DND-41 (cell line): ENCODE data around the gene NMRK2.

Source experiments
- ATAC-seq: fragments of 200-7000 bp; cut with Tn5 transposase; 3 replicates; pipeline ENCODE4 v1.9.1; 2021; ENCODE audit warnings: low read depth; ENCODE audit not compliant: insufficient read depth
- DNase-seq: peaks from one replicate; pipeline ENCODE4 v3.0.0-alpha.2; 2020
- H2AFZ ChIP-seq: 2 replicates; pipeline ENCODE4 v1.6.0; 2012; ENCODE audit warnings: low read depth, low read length
- H3K27ac ChIP-seq: 2 replicates; pipeline ENCODE4 v1.5.1; 2012; ENCODE audit warnings: low read length, inconsistent platforms
- H3K27me3 ChIP-seq: fragments of 200-600 bp; sonication (generic); 2 replicates; pipeline ENCODE4 v1.6.0; 2012; ENCODE audit warnings: low read length, mild to moderate bottlenecking, inconsistent platforms; ENCODE audit not compliant: insufficient read depth, poor library complexity
- H3K36me3 ChIP-seq: 2 replicates; pipeline ENCODE4 v1.5.1; 2012; ENCODE audit warnings: low read length, inconsistent platforms; ENCODE audit not compliant: insufficient read depth
- H3K4me1 ChIP-seq: 2 replicates; pipeline ENCODE4 v1.5.1; 2012; ENCODE audit warnings: mild to moderate bottlenecking, low read length; ENCODE audit not compliant: insufficient read depth
- H3K4me2 ChIP-seq: 2 replicates; pipeline ENCODE4 v1.6.0; 2012; ENCODE audit warnings: mild to moderate bottlenecking, moderate library complexity, low read length, inconsistent platforms; ENCODE audit not compliant: insufficient read depth
- H3K4me3 ChIP-seq, 2 experiments: fragments of 200-600 bp in 1 of 2; shearing (Covaris generic) in 1 of 2; 2 replicates each; pipeline ENCODE4 v1.5.1; 2012 to 2016; ENCODE audit warnings: inconsistent platforms in 2 of 2, low read length in 2 of 2, mild to moderate bottlenecking in 2 of 2, low read depth in 1 of 2, moderate library complexity in 1 of 2
- H3K79me2 ChIP-seq: 2 replicates; pipeline ENCODE4 v1.6.0; 2012; ENCODE audit warnings: low read length, inconsistent platforms; ENCODE audit not compliant: insufficient read depth
- H3K9ac ChIP-seq: 2 replicates; pipeline ENCODE4 v1.6.0; 2012; ENCODE audit warnings: low read depth, mild to moderate bottlenecking, inconsistent platforms, low read length, moderate library complexity
- H3K9me3 ChIP-seq: 2 replicates; pipeline ENCODE4 v1.5.1; 2012; ENCODE audit warnings: low read length, moderate library complexity, mild to moderate bottlenecking, inconsistent platforms; ENCODE audit not compliant: insufficient read depth, severe bottlenecking
- H4K20me1 ChIP-seq: 2 replicates; pipeline ENCODE4 v1.6.0; 2012; ENCODE audit warnings: low read length; ENCODE audit not compliant: insufficient read depth
- EZH2 ChIP-seq: IDR thresholded peaks from 3 replicates; pipeline ENCODE4 v1.6.1; 2012; ENCODE audit warnings: borderline replicate concordance, low read depth, mild to moderate bottlenecking, moderate library complexity, low read length, inconsistent platforms; ENCODE audit not compliant: severe bottlenecking
- TF ChIP-seq, protein P1 (sequence below): IDR thresholded peaks from 2 replicates; pipeline ENCODE4 v1.5.1; 2012; ENCODE audit warnings: borderline replicate concordance, low read length, moderate library complexity, mild to moderate bottlenecking; ENCODE audit not compliant: poor library complexity, severe bottlenecking; ENCODE audit errors: extremely low read depth

NMRK2 gene

DNA sequence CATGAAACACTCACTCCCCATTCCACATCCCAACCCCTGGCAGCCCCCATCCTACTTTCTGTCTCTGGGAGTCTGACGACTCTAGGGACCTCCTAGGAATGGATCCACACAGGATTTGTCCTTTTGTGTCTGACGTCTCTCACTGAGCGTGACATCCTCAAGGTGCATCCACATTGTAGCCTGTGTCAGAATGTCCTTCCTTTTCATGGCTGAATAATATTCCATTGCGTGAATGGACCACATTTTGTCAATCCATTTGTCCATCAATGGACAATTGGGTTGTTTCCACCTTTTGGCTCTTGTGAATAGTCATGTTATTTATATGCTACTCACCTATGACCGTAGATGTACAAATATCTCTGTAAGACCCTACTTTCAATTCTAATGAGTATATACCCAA, 16.8 kb upstream of the NMRK2 start:
- Histone ChIP-seq H3K4me3 (no peak overlapping the region), H3K79me2 (no peaks in the 10 kb centered on the region), H3K4me1 (no peaks in the 10 kb centered on the region), H3K36me3 (no peaks in the 10 kb centered on the region), H3K4me2 (no peak overlapping the region), H3K9ac (no peak overlapping the region), H4K20me1 (no peaks in the 10 kb centered on the region), H2AFZ (no peak overlapping the region), H3K9me3 (no peaks in the 10 kb centered on the region), H3K27me3 (no peaks in the 10 kb centered on the region), H3K27ac (no peak overlapping the region)
- no peak for DNase-seq
- TF ChIP-seq EZH2: no peak
- TF ChIP-seq, protein P1, sequence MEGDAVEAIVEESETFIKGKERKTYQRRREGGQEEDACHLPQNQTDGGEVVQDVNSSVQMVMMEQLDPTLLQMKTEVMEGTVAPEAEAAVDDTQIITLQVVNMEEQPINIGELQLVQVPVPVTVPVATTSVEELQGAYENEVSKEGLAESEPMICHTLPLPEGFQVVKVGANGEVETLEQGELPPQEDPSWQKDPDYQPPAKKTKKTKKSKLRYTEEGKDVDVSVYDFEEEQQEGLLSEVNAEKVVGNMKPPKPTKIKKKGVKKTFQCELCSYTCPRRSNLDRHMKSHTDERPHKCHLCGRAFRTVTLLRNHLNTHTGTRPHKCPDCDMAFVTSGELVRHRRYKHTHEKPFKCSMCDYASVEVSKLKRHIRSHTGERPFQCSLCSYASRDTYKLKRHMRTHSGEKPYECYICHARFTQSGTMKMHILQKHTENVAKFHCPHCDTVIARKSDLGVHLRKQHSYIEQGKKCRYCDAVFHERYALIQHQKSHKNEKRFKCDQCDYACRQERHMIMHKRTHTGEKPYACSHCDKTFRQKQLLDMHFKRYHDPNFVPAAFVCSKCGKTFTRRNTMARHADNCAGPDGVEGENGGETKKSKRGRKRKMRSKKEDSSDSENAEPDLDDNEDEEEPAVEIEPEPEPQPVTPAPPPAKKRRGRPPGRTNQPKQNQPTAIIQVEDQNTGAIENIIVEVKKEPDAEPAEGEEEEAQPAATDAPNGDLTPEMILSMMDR: no peak
- no peak for ATAC-seq

DNA sequence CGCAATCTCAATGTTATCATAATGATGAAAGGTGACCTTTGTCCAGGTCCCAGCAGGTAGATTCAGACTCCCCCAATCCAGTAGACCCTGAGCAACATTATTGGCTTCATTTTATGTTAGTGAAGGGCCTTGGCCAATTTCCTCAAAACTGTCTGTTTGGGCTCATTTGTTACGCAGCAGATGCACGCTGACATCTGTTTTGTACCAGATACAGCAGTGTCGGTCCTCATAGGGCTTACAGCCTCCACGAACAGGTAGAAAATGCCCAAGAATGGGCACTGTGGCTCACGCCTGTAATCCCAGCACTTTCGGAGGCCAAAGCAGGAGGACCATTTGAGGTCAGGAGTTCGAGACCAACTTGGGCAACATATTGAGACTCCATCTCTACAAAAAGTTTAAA, 13.1 kb upstream of the NMRK2 start:
- H3K9me3 ChIP-seq: no peaks in the 10 kb centered on the region
- no peaks in the 10 kb centered on the region for H3K27me3 ChIP-seq
- ATAC-seq: no peak
- H3K27ac ChIP-seq: no peak overlapping the region
- H3K4me1 ChIP-seq: no peaks in the 10 kb centered on the region
- no peak overlapping the region for H3K4me2 ChIP-seq
- no peak overlapping the region for H2AFZ ChIP-seq
- H3K36me3 ChIP-seq: no peaks in the 10 kb centered on the region
- DNase-seq: no peak
- no peak overlapping the region for H3K9ac ChIP-seq
- TF ChIP-seq EZH2: no peak
- TF ChIP-seq, protein P1: no peak
- H3K4me3 ChIP-seq: no peak overlapping the region
- H4K20me1 ChIP-seq: no peaks in the 10 kb centered on the region
- no peaks in the 10 kb centered on the region for H3K79me2 ChIP-seq

DNA sequence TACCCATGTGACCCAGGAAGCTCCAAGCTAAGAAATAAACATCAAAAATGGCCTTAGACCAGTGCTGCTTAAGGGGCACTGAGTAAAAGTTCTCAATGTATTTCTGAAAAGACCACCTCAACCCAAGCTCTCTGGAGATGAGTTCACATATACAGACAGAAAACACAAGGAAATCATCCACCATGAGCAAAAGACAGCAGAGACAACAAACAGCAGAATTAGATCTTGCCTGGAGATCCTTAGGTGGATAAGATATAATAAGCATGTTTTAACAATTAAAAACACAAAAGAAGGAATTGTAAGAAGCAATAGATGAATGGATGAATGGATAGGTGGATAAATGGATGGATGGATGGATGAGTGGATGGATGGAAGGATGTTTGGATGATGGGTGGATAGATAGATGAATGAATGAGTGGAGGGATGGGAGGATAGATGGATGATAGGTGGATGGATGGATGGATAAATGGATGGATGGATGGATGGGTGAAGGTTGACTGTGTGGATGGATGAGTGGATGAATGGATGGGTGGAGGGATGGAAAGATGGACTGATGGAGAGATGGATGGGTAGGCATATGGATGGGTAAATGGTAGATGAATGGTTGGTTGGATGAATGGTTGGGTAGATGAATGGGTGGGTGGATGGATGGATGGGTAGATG, 9.6 kb upstream of the NMRK2 start:
- TF ChIP-seq, protein P1: no peak
- TF ChIP-seq EZH2: no peak
- H3K27ac ChIP-seq: no peak overlapping the region
- H3K4me2 ChIP-seq: no peak overlapping the region
- no peak overlapping the region for H3K4me3 ChIP-seq
- no peaks in the 10 kb centered on the region for H3K36me3 ChIP-seq
- H2AFZ ChIP-seq: no peak overlapping the region
- no peaks in the 10 kb centered on the region for H3K4me1 ChIP-seq
- no peaks in the 10 kb centered on the region for H3K9me3 ChIP-seq
- ATAC-seq (no peak), DNase-seq (no peak)
- no peaks in the 10 kb centered on the region for H3K27me3 ChIP-seq
- H4K20me1 ChIP-seq: no peaks in the 10 kb centered on the region
- no peaks in the 10 kb centered on the region for H3K79me2 ChIP-seq
- no peak overlapping the region for H3K9ac ChIP-seq

DNA sequence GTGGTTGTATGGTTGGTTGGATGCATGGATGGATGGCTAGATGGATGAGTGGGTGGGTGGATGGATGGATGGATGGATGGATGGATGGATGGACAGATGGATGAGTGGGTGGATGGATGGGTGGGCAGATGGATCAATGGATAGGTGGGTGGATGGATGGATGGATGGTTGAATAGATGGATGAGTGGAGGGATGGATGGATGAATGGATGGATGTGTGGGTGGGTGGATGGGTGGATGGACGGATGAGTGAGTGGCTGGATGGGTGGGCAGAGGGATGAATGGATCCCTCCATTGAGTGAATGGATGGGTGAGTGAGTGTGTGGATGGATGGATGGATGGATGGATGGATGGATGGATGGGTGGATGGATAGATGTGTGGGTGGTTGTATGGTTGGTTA, 9.0 kb upstream of the NMRK2 start:
- ATAC-seq (no peak), DNase-seq (no peak)
- no peaks in the 10 kb centered on the region for H3K36me3 ChIP-seq
- H3K4me1 ChIP-seq: no peaks in the 10 kb centered on the region
- no peaks in the 10 kb centered on the region for H3K27me3 ChIP-seq
- no peaks in the 10 kb centered on the region for H3K9me3 ChIP-seq
- H3K79me2 ChIP-seq: no peaks in the 10 kb centered on the region
- TF ChIP-seq, protein P1: no peak
- TF ChIP-seq EZH2: no peak
- H3K9ac ChIP-seq: no peak overlapping the region
- H2AFZ ChIP-seq: no peak overlapping the region
- no peak overlapping the region for H3K27ac ChIP-seq
- H4K20me1 ChIP-seq: no peaks in the 10 kb centered on the region
- H3K4me3 ChIP-seq: no peak overlapping the region
- H3K4me2 ChIP-seq: no peak overlapping the region
